ENCODE measurements around the gene VEPH1.

GRCh38 chr3:157285966-157286365 is 217.2 kb downstream of the VEPH1 start:
- no peak for TF ChIP-seq POLR2A (IDR thresholded peaks at IDR 0.05)
- no peak for TF ChIP-seq CTCF (IDR thresholded peaks at IDR 0.05 in 4 of 5, conservative IDR thresholded peaks at IDR 0.05 in 1 of 5)

Data from gastrocnemius medialis (tissue), 4 donors.